Activated CD8-positive, alpha-beta memory T cell treated with anti-CD3 and anti-CD28 coated beads, Interleukin-2, amount 50 U/mL, for 4 hours (primary cell): ENCODE measurements around the gene ALDH1L2.

ENCODE experiments used
- DNase-seq: peaks from one replicate; pipeline ENCODE4 v3.0.0-alpha.2; 2020

ALDH1L2 gene

GRCh38 chr12:105083031-105083430, 1.2 kb downstream of the ALDH1L2 start:
- DNase-seq = no peak

- no peak for DNase-seq
Observed at GRCh38 chr12:105078712-105079570, 5.3 kb downstream of the ALDH1L2 start.

- no peak for DNase-seq
Observed at GRCh38 chr12:105077435-105077834, 6.8 kb downstream of the ALDH1L2 start.

- no peak for DNase-seq
Observed at GRCh38 chr12:105076913-105077312, 7.3 kb downstream of the ALDH1L2 start.

- DNase-seq = no peak
Observed at GRCh38 chr12:105076098-105076497, 8.2 kb downstream of the ALDH1L2 start.

GRCh38 chr12:105072888-105073488, 11.3 kb downstream of the ALDH1L2 start:
- no peak for DNase-seq

GRCh38 chr12:105071981-105072380, 12.3 kb downstream of the ALDH1L2 start:
- no peak for DNase-seq

GRCh38 chr12:105069936-105070702, 14.1 kb downstream of the ALDH1L2 start:
- DNase-seq = no peak

- no peak for DNase-seq
Observed at GRCh38 chr12:105067511-105068031, 16.7 kb downstream of the ALDH1L2 start.

GRCh38 chr12:105064564-105065178, 19.6 kb downstream of the ALDH1L2 start:
- no peak for DNase-seq

- DNase-seq = no peak
Observed at GRCh38 chr12:105060715-105061378, 23.4 kb downstream of the ALDH1L2 start.

GRCh38 chr12:105057174-105057573, 27.1 kb downstream of the ALDH1L2 start:
- no peak for DNase-seq

GRCh38 chr12:105053116-105053572, 31.1 kb downstream of the ALDH1L2 start:
- peak; percentile 76 for DNase-seq

GRCh38 chr12:105051981-105052380, 32.3 kb downstream of the ALDH1L2 start:
- no peak for DNase-seq

GRCh38 chr12:105048315-105048714, 35.9 kb downstream of the ALDH1L2 start:
- DNase-seq = no peak

GRCh38 chr12:105047308-105047707, 37.0 kb downstream of the ALDH1L2 start:
- DNase-seq = no peak

- DNase-seq = no peak
Observed at GRCh38 chr12:105041186-105041585, 43.1 kb downstream of the ALDH1L2 start.

- no peak for DNase-seq
Observed at GRCh38 chr12:105040476-105040875, 43.8 kb downstream of the ALDH1L2 start.

GRCh38 chr12:105036937-105037649, 47.2 kb downstream of the ALDH1L2 start:
- no peak for DNase-seq

GRCh38 chr12:105033851-105034250, 50.4 kb downstream of the ALDH1L2 start:
- no peak for DNase-seq

- DNase-seq = no peak
Observed at GRCh38 chr12:105032703-105033357, 51.4 kb downstream of the ALDH1L2 start.
